ENCODE data around the gene MINDY2.

- TF ChIP-seq CTCF (IDR thresholded peaks at IDR 0.05): no peak
- no peak for TF ChIP-seq POLR2A (IDR thresholded peaks at IDR 0.05)
Measured at GRCh38 chr15:58877999-58878825, 107.1 kb downstream of the MINDY2 start.

Data from right lobe of liver (tissue), 4 donors.